Measurements from ENCODE around the gene PIK3R2. TPM values are rescaled to one million over a fixed set of nuclear protein-coding genes. Genes with fewer than 3 reads are reported as not detected.

The PIK3R2 gene
- total and polyA plus RNA-seq, 2 of the 13 experiments (the other 11 are each of a cell fraction or from before 2014, with no cell fraction given), result 18.6 to 25.3 TPM

- Histone ChIP-seq H3K36me3 (replicated peaks in 1 of 2; ENCODE audit: control insufficient read depth in 1 of 2, insufficient read depth in 2 of 2, low read length in 2 of 2) (peaks cover 26 to 38% of the 10 kb centered on the region in 2 experiments), H4K20me1 (ENCODE audit: insufficient read depth, low read length) (0 out of 2 replicates have a peak, but pooled peaks cover 11% of the 10 kb centered on the region), H3K4me2 (ENCODE audit: low read depth, low read length) (no peak overlapping the region), H3K9me3 (ENCODE audit: low read length) (no peaks in the 10 kb centered on the region), H3K27me3 (ENCODE audit: control insufficient read depth in 1 of 2, insufficient read depth in 2 of 2, low read length in 2 of 2) (no peaks in the 10 kb centered on the region), H3K79me2 (ENCODE audit: insufficient read depth, low read length) (peaks cover 5% of the 10 kb centered on the region), H3K4me3 (replicated peaks in 1 of 3; ENCODE audit: insufficient read depth in 1 of 3, low read depth in 2 of 3, low read length in 3 of 3) (no peak overlapping the region), H2AFZ (ENCODE audit: low read length) (no peak overlapping the region), H3K9ac (ENCODE audit: insufficient read depth, low read depth, low read length) (no peak overlapping the region), H3K27ac (ENCODE audit: extremely low read length, insufficient read depth, low read length) (no peak overlapping the region), H3K4me1 (ENCODE audit: insufficient read depth, low read length) (peaks cover 40% of the 10 kb centered on the region)
- ChIA-PET POLR2A (interaction anchor here (0.6 to 1.2 kb wide), 3 partner anchors 13 to 96 kb away, joined by 3 read pairs; no protein-coding TSS in a partner anchor), CTCF (ENCODE audit: low intra/inter-chr PET ratio, low total read pairs) (no interaction called here)
- BruUV-seq (replicated peaks), result no TSS peak
- WGBS (ENCODE audit: low lambda C conversion rate), result 91% methylated on average over 10 of the region's 10 CpGs
- DNase-seq (ENCODE audit: low spot score), result no peak
- no peak for ATAC-seq
- in situ Hi-C loops (cut with HindIII; ENCODE audit: extremely low pct_ligation_motif_present, low pct_unique_long_range_greater_than_20kb), result no loop called here
- FAIRE-seq, result no peak
- intact Hi-C loops (cut with micrococcal nuclease; ENCODE audit: unreplicated experiment), result no loop called here
- TF ChIP-seq ZNF746 (CRISPR knock-in tag; IDR thresholded peaks at IDR 0.05) (no peak), SRSF1 (optimal IDR thresholded peaks at IDR 0.05; ENCODE audit: low read depth, low read length) (no peak), ZBTB44 (CRISPR knock-in tag; IDR thresholded peaks at IDR 0.05) (no peak), ZNF350 (CRISPR knock-in tag; IDR thresholded peaks at IDR 0.05; ENCODE audit: borderline replicate concordance, low read depth) (no peak), HMGXB3 (CRISPR knock-in tag; IDR thresholded peaks at IDR 0.05; ENCODE audit: borderline replicate concordance) (no peak), ZNF720 (CRISPR knock-in tag; IDR thresholded peaks at IDR 0.05) (no peak), FUBP1 (CRISPR knock-in tag; IDR thresholded peaks at IDR 0.05; ENCODE audit: borderline replicate concordance) (no peak), ZNF576 (CRISPR knock-in tag; IDR thresholded peaks at IDR 0.05) (no peak)
- TF ChIP-seq, protein P1, sequence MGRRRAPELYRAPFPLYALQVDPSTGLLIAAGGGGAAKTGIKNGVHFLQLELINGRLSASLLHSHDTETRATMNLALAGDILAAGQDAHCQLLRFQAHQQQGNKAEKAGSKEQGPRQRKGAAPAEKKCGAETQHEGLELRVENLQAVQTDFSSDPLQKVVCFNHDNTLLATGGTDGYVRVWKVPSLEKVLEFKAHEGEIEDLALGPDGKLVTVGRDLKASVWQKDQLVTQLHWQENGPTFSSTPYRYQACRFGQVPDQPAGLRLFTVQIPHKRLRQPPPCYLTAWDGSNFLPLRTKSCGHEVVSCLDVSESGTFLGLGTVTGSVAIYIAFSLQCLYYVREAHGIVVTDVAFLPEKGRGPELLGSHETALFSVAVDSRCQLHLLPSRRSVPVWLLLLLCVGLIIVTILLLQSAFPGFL (CRISPR knock-in tag; IDR thresholded peaks at IDR 0.05), result no peak
- TF ChIP-seq, protein P2, sequence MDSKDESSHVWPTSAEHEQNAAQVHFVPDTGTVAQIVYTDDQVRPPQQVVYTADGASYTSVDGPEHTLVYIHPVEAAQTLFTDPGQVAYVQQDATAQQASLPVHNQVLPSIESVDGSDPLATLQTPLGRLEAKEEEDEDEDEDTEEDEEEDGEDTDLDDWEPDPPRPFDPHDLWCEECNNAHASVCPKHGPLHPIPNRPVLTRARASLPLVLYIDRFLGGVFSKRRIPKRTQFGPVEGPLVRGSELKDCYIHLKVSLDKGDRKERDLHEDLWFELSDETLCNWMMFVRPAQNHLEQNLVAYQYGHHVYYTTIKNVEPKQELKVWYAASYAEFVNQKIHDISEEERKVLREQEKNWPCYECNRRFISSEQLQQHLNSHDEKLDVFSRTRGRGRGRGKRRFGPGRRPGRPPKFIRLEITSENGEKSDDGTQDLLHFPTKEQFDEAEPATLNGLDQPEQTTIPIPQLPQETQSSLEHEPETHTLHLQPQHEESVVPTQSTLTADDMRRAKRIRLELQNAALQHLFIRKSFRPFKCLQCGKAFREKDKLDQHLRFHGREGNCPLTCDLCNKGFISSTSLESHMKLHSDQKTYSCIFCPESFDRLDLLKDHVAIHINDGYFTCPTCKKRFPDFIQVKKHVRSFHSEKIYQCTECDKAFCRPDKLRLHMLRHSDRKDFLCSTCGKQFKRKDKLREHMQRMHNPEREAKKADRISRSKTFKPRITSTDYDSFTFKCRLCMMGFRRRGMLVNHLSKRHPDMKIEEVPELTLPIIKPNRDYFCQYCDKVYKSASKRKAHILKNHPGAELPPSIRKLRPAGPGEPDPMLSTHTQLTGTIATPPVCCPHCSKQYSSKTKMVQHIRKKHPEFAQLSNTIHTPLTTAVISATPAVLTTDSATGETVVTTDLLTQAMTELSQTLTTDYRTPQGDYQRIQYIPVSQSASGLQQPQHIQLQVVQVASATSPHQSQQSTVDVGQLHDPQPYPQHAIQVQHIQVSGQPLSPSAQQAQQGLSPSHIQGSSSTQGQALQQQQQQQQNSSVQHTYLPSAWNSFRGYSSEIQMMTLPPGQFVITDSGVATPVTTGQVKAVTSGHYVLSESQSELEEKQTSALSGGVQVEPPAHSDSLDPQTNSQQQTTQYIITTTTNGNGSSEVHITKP (CRISPR knock-in tag; IDR thresholded peaks at IDR 0.05; ENCODE audit: low read depth), result no peak
Measured at GRCh38 chr19:18159810-18160209, 6.8 kb downstream of the PIK3R2 start.
